ES-I3 (cell line): ENCODE results near the gene NFKB1.
"Not testable (repeated sequence)": the region's sequence is repeated elsewhere in the genome, so short reads cannot be mapped to it uniquely, and the experiment has no call there.

Experiments
- H3K36me3 ChIP-seq: 2 replicates; pipeline ENCODE4 v1.6.1; 2013; ENCODE audit warnings: mild to moderate bottlenecking, low read length, control low read depth, moderate library complexity; ENCODE audit not compliant: insufficient read depth
- H3K4me1 ChIP-seq: 2 replicates; pipeline ENCODE4 v1.6.1; 2013; ENCODE audit warnings: mild to moderate bottlenecking, control low read depth, low read length; ENCODE audit not compliant: insufficient read depth
- H3K9ac ChIP-seq: 2 replicates; pipeline ENCODE4 v1.6.1; 2013; ENCODE audit warnings: low read depth, mild to moderate bottlenecking, low read length, moderate library complexity
- H3K9me3 ChIP-seq: 2 replicates; pipeline ENCODE4 v1.6.1; 2013; ENCODE audit warnings: mild to moderate bottlenecking, low read length, moderate library complexity; ENCODE audit not compliant: control insufficient read depth, insufficient read depth

Gene NFKB1

GRCh38 chr4:102614801-102615200, 113.6 kb downstream of the NFKB1 start:
- peaks cover 16% of the 10 kb centered on the region for H3K4me1 ChIP-seq
- no peak overlapping the region for H3K9ac ChIP-seq
- H3K36me3 ChIP-seq, result no peaks in the 10 kb centered on the region; the same call in 1 of the 2 replicates
- H3K9me3 ChIP-seq, result no peaks in the 10 kb centered on the region

GRCh38 chr4:102616636-102617035, 115.5 kb downstream of the NFKB1 start:
- Histone ChIP-seq H3K9me3 (no peaks in the 10 kb centered on the region), H3K36me3 (no peaks in the 10 kb centered on the region), H3K9ac (no peak overlapping the region), H3K4me1 (peaks cover 16% of the 10 kb centered on the region)

- H3K36me3 ChIP-seq, H3K9me3 ChIP-seq, H3K9ac ChIP-seq: not testable (repeated sequence)
- H3K4me1 ChIP-seq, result peaks cover 16% of the 10 kb centered on the region
Measured at GRCh38 chr4:102619021-102619420, 117.9 kb downstream of the NFKB1 start.

DNA sequence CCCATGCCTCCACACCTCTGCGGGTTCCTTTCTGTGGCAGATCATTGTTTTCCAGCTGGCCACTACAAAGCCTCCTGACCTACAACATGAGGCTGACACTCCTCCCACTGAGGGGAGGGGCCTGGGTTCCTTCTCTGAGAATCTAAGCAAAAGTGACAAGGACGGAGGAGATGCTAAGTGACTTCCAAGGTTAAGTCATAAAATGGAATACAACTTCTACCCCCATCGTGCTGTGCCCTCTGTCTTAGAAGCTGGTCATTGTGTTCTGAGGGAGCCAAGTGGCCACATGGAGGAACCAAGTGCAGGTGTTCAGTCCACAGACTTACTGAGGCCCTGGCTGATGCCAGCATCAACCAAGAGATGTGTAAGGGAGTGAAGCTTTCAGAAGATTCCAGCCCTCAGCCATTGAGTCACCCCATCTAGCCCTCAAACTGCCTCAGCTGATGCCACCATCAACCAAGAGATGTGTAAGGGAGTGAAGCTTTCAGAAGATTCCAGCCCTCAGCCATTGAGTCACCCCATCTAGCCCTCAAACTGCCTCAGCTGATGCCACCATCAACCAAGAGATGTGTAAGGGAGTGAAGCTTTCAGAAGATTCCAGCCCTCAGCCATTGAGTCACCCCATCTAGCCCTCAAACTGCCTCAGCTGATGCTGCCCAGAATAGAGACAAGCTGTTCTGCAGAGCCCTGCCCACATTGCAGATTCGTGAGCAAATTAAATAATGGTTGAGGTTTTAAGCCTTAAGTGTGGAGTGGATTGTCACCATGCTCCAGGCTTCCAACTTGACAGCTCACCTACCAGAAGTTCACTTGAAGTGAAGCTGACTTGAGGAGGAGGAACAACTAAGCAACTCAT, 118.8 kb downstream of the NFKB1 start:
- peaks cover 12% of the 10 kb centered on the region; the same call in 1 of the 2 replicates for H3K4me1 ChIP-seq
- H3K36me3 ChIP-seq, H3K9me3 ChIP-seq, H3K9ac ChIP-seq: not testable (repeated sequence)

DNA sequence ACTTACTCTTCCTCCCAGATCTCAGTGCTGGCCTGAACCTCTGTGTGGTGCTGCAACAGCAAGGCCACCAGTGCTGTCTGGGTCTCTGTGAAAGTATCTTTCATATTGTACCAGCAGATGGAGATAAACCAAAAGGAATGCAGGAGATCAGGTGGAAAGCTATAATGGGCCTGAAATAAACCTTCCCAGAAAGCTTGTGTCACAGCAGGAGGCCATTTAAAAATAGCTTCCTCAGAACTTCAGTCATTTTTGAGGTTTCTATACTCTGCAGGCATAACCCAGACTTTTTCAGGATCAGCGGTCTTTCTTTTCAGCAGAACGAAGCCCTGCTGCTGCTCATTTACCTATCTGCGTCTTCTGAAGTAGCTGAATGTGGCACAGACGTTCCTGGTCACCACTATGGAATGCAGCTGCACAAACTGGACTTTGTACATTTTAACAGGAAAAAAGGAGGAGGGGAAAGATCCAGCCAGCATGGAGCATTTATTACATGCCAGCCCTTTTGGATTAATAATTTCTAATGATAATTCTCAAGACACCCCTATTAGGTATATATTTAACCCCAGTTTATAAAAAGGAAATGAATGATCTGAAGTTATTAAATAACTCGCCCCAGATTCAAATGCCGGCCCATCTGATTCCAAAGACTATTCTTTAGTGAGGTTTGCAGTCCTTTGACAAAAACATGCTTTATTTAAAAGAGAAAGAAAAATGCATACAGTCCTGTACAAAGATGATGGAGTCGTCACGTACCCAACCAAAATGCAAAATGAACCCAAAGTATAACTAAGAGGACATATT, 119.7 kb downstream of the NFKB1 start:
- Histone ChIP-seq H3K4me1 (peaks cover 11% of the 10 kb centered on the region; the same call in 1 of the 2 replicates), H3K36me3 (no peaks in the 10 kb centered on the region), H3K9me3 (no peaks in the 10 kb centered on the region), H3K9ac (no peak overlapping the region)

- Histone ChIP-seq H3K9me3 (no peaks in the 10 kb centered on the region), H3K4me1 (no peaks in the 10 kb centered on the region), H3K9ac (no peak overlapping the region), H3K36me3 (no peaks in the 10 kb centered on the region)
Measured at GRCh38 chr4:102623622-102624021, 122.5 kb downstream of the NFKB1 start.

DNA sequence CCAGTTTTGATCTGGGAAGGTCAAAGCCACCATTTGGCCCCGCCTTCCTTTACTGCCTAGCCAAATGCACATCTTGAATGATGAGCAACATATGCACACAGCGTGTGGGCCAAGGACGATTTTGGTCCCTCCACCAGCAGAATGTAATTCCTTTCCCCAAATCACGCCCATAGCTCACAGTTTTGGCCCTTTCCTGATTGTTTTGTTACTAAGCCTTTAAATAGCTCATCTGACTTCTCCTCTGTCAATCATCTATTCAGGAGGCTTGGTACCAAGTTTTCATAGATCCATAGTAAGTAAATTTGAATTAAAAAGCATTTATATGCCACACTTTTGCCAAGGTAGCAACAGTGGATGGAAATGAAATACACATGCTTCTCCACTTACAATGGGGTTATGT, 123.3 kb downstream of the NFKB1 start:
- Histone ChIP-seq H3K9me3 (no peaks in the 10 kb centered on the region), H3K9ac (no peak overlapping the region), H3K4me1 (no peaks in the 10 kb centered on the region), H3K36me3 (no peaks in the 10 kb centered on the region)

- Histone ChIP-seq H3K4me1 (no peaks in the 10 kb centered on the region), H3K9me3 (no peaks in the 10 kb centered on the region), H3K36me3 (no peaks in the 10 kb centered on the region), H3K9ac (no peak overlapping the region)
Measured at GRCh38 chr4:102625232-102625930, 124.2 kb downstream of the NFKB1 start.

- Histone ChIP-seq H3K36me3 (no peaks in the 10 kb centered on the region), H3K4me1 (no peaks in the 10 kb centered on the region), H3K9me3 (no peaks in the 10 kb centered on the region), H3K9ac (no peak overlapping the region)
Measured at GRCh38 chr4:102627831-102628523, 126.8 kb downstream of the NFKB1 start.

GRCh38 chr4:102629673-102630072, 128.5 kb downstream of the NFKB1 start:
- H3K9ac ChIP-seq, result no peak overlapping the region
- H3K9me3 ChIP-seq, result no peaks in the 10 kb centered on the region
- H3K36me3 ChIP-seq, result no peaks in the 10 kb centered on the region
- no peaks in the 10 kb centered on the region for H3K4me1 ChIP-seq

- H3K36me3 ChIP-seq, result no peaks in the 10 kb centered on the region
Measured at GRCh38 chr4:102631616-102632015, 130.5 kb downstream of the NFKB1 start.

GRCh38 chr4:102632241-102633065, 131.3 kb downstream of the NFKB1 start:
- H3K4me1 ChIP-seq, result no peaks in the 10 kb centered on the region
- no peak overlapping the region for H3K9ac ChIP-seq
- no peaks in the 10 kb centered on the region for H3K36me3 ChIP-seq
- no peaks in the 10 kb centered on the region for H3K9me3 ChIP-seq

More at GRCh38 chr4:102631616-102632015, 130.5 kb downstream of the NFKB1 start:
- Histone ChIP-seq H3K4me1 (no peaks in the 10 kb centered on the region), H3K9ac (no peak overlapping the region), H3K9me3 (no peaks in the 10 kb centered on the region)

GRCh38 chr4:102633100-102633499, 131.9 kb downstream of the NFKB1 start:
- Histone ChIP-seq H3K36me3 (no peaks in the 10 kb centered on the region), H3K9me3 (no peaks in the 10 kb centered on the region), H3K4me1 (no peaks in the 10 kb centered on the region), H3K9ac (no peak overlapping the region)
